Left renal pelvis (tissue), 4 donors: ENCODE data around the gene KRT13. TPM values are rescaled to one million over a fixed set of nuclear protein-coding genes. Genes with fewer than 3 reads are reported as not detected.
"Not testable (repeated sequence)": the region's sequence is repeated elsewhere in the genome, so short reads cannot be mapped to it uniquely, and the experiment has no call there.

Experiments used
- DNase-seq, 4 donors: peaks; one replicate each; pipeline ENCODE4 v3.0.0-alpha.2; 2013; ENCODE audit warnings: low read depth in 4 of 4, low spot score in 3 of 4
- polyA plus RNA-seq, 4 donors: library from polyadenylated mRNA; unstranded; fragments of 120-200 nt; gene quantifications; one replicate each; pipeline ENCODE4 v1.2.1, GENCODE V29; 2013; ENCODE audit not compliant: insufficient read length in 4 of 4

Gene KRT13
- polyA plus RNA-seq: 10 to 100 TPM in 1 of 4 donors, 1 to 10 TPM in 2, under 1 TPM in 1; 0.54 to 37.8 (median 1.9) TPM

DNA sequence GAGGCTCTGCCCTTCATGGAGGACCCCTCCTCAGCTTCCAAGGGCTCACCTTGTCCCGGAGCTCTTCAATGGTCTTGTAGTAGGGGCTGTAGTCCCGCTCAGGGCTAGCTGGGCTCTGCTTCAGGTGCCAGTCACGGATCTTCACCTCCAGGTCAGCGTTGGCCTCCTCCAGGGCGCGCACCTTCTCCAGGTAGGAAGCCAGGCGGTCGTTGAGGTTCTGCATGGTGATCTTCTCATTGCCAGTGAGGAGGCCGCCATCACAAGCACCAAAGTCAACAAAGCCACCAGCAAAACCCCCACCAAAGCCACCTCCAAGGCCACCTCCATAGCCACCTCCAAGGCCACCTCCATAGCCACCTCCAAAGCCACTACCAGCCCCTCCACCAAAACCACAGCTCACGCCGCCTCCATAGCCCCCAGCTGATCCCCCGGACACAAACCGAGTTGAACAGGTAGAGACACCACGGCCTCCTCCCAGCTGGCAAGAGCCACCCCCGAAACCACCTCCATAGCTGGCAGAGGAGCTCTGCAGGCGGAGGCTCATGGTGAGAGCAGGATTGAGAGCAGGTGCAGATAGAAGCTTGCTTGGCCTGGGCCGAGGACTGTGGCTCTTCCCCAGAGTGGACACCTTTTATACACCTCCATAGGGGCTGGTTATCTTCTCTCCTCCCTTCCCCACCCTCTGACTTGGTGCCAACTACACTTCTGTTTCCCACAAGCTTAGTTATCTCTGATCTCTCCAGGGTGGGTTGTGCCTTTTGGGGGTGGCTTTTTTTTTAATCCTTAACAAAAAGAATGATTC, at the start of gene KRT13:
TSS of gene KRT13 (minus strand) at position 606 of the 802 bp plus-strand sequence. CDS start at position 544, 62 bp downstream.
- no peak for DNase-seq

DNA sequence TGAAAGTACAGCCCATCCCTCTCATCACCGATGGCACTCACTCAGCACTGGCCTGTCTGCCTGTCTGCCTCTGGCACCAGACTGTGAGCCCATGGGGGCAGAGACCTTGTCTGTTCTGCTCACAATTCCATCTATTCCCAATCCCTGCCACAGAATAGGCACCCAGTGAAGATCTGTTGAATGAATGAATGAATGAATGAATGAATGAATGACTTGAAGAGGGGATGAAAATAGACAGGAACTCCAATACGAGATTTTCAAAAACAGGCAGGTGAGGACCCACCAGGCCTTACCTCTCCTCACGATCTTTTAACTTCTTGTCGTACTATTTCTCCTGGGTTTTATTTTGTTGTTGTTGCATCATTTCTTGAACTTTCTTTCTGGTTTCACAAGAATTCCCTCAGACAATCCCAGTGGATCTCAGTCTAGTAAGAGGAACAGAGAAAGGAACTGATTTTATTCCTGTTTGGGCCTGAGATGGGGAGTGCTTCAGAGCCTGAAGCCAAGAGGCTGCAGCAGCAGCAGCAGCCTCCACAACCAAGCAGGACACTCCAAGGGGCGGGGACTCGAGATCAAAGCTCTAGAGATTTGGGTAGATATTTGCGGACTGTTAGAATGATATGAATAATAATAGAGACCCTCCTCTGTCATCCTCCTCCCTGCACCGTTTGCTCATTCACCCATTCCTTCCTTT, 48.7 kb upstream of the KRT13 start:
- DNase-seq: no peak

DNA sequence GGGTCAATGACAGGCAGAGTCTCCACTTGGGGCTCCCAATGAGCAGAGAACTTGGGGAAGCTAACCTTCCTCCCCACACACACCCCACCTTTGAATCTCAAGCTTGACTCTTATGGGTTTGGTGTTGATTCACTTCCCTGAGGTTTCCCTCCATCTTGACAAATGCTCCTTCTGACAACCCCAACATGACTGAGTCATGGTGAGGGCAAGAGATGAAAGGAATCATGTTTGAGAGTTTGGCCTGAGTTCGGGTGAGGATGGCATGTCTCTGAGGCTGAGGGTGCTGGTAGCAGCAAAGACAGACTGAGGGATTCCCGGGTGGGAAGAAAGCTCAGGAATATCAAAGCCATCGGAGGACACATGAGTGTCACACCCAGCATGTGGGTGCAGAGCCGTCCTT, 47.8 kb upstream of the KRT13 start:
- no peak for DNase-seq

DNA sequence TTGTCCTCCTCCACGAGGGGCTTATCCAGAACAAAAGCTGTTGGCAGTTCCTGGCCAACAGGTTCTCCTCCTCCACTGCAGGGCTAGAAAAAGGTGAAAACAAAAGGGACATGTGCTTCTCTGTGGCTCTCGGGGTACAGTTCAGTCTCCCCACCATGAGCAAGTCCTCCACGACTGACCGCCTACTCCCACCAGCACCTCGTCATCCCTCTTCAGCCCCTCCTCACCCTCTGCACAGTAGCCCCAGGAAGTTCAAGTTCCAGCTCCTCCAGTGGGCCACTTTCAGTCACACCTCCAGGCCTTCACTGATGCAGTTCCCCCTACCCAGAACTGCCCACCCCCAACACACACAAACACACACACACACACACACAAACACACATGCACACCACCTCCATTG, 47.0 kb upstream of the KRT13 start:
- no peak for DNase-seq

DNA sequence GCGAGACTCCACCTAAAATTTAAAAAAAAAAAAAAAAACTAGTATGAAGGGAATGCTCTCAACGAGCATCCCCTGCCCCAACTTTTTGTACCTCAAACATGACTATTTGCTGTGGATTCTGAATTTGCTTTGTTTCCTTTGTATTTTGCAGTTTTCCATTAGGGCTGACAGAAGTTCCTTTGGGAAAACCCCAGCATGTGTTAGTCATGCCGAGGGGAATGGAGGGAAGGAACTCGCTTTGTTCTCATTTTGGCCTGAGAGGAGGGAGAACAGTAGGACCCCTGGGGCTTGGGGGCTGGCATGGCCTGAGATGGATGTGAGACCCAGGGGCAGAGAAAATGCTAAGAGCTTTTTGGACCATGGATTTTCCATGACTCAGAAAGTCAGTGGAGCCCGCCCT, 46.0 kb upstream of the KRT13 start:
- DNase-seq: no peak

DNA sequence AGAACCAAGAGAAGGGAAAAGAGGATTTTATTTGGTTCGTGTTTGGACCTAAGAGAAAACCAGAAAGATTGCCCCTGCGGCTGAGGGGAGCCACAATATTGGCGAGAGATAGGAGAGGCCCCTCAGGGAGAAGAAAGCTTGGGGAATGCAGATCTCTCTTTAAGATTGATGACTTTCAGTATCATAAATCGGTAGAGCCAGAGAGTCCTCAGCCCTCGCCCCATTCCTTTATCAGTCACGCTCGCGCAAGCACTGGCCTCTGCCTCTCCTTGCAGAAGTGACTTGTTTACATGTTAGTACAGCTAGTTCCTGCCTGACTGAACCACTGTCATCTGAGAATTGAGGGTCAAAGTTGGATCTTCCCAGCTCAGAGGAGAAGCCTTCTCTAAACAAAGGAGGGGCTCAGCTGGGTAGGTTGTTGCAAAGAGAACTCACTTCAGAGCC, 44.2 kb upstream of the KRT13 start:
- DNase-seq: no peak

DNA sequence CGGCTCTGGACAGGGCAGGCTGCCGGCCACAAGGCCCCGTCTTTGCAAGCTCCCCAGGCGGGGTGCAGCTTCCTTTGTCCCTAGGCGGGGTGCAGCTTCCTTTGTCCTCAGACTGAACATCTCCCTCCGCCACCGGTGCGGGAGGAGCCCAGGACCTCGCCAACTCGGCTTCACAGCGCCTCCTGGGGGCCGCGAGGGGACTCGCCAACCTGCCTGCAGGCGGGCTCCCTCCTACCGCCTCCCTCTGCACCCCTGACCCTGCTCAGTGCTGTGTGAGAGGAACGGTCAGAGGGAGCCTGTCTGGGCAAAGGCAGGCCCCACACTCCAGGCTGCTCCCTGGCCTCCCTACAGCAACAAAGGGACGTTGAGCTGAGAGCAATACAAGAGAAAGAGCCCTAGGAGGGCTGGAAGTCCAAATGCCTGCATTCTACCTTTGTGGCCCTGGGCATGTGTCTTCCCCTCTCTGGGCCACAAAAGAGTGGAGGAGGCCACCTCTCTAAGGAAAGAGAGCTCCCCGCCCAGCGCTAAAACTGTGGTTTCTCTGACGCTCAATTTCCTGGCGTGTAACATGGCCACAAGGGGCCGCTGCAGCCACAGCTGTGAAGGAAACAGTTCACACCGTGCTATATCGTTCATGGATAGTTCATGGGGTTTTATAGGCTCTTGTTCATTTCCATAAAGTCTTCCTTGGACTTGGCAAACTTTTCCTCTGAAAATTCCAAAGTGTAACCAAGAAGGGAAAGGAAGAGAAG, 43.6 kb upstream of the KRT13 start:
- DNase-seq: peak in 3 of 4 donors; percentile 74 to 80 (median 75)

DNA sequence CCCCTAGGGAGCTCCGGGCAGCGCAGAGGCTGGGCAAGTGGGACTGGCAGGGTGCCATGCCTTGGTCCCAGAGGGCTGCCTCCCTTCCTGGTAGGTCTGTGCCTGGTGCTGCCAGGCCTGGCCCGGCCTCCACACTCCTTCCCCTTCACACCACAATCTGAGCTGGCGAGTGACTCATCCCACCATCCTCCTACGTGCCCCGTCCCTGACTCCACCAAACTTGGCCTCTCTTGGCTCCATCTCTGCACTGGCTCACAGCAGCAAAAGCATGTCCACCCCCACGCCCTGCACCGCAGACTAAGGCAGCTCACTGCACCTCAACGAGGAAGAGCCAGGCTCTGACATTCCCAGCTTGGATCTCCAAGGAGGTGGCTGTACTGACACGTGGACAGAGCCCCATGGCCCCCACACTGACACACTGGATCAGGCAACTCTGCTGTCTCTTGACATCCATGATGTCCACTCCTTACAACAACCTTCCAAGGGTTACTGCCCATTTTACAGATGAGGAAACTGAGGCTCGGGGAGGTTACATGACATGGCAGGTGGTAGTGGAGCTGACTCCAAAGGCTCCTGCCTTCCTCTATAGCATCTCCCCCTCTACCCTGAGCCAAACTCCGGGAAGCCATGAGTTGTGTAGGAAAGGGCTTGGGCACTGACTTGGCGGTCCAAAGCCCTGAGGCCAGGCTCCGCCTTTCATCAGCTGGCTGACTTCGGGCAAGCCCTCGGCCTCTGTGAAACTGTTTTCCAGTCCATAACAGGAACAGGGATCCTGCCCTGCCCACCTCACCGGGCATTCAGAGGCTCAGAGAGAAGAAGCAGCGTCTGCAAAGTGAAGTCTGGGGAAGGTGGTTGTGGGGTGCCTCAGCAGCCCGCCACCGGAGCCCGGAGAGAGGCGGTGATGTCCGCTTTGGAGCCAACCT, 42.8 kb upstream of the KRT13 start:
- DNase-seq: no peak

DNA sequence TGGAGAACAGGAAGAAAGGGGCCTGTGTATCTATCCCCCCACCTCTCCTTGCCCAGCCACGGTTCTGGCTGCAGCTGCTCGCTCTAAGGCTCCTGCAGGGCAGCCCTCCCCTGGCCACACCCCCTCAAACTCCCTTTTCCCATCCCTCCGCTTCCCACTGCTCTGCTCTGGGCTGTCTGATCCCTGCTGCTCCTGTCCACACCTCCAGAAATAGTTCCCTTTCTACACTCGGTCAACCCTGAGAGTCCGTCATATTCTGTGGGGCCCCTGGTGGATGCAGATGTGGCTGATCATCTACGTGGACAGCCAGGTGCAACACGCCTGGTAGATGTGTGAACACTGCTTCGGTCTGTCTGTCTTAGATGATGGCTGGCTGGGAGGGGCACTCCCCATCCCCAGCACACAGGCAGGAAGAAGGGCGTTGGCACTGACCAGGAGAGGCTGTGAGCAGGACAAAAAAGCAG, 42.0 kb upstream of the KRT13 start:
- no peak for DNase-seq

DNA sequence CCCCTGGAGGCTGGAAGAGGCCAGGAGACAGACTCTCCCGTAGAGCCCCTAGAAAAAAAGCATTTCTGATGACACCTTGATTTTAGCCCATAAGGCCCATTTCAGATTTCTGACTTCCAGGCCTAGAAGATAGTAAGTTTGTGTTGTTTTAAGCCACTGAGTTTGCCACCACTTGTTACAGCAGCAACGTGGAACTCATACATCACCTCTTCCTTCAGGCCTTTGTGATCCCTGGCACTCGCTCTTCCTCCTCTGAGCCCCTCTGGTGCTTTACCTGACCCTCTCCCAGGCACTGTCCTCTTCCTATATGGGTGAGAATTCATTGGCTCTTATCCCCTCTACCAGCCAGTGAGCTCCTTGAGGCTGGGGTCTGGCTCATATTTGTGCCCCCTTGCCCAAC, 41.4 kb upstream of the KRT13 start:
- no peak for DNase-seq

DNA sequence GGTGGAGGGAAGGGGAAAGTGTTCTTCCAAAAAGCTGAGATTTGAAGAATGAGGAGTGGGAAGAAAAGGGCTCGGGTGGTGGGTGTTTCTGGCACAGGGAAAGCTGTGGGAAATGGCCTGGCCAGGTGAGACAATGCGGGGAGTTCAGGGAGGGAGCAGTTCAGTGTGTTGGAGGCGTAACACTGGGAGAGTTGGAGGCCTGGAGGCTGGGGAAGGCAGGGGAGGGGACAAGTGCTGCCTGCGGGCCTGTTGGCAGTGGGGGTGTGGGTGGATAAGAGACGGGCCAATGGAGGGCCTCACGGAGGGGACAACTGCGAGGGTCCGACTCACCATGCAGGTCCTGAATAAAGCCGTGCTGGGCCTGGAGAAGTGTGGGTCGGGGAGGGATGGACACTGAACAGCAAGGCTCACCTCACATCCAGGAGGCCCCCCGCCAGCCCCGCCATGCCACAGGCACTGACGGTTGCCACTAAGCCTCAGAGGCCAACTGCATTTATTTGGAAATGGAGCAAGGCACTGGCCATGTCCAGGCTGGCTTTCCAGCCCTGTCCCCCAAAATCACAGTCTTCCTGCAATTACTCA, 40.5 kb upstream of the KRT13 start:
- DNase-seq: no peak

DNA sequence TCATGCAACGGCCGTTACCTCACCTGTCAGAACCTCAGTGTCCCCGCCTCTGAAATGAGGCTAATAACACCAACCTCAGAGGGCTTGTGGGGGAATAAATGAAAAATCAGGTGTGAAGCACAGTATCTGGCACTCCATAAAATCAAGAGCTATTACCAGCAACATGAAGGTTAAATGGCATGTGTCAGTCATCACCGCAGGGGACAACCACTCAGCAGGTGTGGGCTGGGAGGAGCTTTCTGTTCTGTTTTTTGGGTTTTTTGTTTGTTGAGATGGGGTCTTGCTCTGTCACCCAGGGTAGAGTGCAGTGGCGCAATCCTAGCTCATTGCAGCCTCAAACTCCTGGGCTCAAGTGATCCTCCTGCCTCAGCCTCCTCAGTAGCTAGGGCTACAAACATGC, 39.5 kb upstream of the KRT13 start:
- DNase-seq: no peak

DNA sequence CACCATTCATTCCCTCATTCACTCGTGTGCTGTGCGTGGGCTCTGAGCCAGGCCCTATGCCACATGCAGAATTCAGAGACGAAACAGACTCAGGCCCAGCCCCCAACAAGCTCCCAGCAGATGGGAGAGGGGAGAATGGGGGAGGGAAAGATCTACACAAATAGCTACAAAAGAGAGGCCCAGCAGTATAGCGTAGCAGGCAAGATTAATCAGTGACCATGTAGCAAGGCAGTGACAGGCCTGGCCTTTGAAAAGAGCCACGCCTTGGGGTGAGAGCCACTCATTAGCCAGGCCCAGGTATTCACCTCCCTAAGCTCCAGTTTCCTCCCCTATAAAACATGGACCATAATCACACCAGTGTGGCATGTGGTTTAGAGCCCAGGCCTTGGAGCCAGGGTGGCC, 39.1 kb upstream of the KRT13 start:
- DNase-seq: no peak

DNA sequence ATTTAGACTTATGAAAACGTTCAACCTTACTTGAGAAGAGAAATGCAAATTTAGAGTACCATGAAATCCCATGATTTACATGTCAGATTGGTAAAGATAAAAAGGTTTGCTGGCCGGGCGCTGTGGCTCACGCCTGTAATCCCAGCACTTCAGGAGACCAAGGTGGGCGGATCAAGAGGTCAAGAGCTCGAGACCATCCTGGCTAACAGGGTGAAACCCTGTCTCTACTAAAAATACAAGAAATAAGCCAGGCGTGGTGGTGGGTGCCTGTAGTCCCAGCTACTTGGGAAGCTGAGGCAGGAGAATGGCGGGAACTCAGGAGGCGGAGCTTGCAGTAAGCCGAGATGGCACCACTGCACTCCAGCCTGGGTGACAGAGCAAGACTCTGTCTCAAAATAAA, 37.4 kb upstream of the KRT13 start:
- DNase-seq: not testable (repeated sequence)

DNA sequence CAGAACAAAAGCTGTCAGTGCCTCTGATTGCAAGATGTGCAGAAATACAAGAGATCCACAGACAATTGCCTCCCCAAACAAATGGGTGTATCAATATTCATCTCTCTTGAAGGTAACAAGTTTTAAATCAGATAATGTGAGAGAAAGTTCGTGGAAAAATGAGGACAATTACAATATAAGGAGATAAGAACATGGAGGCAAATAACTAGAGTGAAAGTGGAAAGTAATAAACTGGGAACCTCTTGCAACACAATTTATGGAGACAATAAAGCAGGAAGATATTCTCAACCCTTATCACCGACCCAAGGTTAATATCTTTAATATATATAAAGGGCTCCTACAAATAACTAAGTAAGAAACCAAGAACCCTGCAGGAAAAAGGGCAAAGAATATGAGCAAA, 36.9 kb upstream of the KRT13 start:
- DNase-seq: no peak

DNA sequence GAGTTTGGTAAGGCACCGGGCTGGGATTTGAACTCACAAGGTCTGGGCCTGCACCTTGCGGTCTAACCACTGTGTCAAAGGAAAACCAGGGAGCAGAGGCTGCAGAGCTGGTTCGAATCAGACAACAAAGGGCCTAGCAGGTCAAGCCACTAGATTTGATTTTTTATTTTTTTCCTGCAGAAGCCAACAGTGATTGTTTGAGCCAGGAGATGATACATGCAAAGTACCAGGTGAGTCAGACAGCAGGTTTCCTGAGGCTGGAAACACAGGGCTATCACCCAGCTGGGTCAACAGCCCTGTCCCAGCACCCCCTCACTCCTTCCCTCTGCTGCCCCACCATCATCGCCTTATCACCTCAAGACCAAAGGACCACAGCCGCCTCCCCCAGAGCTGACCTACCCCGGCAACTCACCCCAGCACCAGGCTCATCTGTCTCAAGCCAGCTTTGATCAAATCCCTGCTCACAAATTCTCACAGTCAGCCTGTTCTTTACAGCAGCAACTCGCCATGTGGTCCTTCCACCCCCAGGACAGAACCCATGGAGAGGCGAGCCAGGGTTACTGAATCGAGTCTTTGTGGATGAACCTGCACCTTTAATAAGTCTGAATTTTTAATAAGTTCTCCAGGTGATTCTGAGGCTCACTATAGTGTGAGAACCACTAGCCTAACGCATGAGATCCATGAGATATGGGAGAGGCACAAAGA, 35.7 kb upstream of the KRT13 start:
- DNase-seq: no peak

DNA sequence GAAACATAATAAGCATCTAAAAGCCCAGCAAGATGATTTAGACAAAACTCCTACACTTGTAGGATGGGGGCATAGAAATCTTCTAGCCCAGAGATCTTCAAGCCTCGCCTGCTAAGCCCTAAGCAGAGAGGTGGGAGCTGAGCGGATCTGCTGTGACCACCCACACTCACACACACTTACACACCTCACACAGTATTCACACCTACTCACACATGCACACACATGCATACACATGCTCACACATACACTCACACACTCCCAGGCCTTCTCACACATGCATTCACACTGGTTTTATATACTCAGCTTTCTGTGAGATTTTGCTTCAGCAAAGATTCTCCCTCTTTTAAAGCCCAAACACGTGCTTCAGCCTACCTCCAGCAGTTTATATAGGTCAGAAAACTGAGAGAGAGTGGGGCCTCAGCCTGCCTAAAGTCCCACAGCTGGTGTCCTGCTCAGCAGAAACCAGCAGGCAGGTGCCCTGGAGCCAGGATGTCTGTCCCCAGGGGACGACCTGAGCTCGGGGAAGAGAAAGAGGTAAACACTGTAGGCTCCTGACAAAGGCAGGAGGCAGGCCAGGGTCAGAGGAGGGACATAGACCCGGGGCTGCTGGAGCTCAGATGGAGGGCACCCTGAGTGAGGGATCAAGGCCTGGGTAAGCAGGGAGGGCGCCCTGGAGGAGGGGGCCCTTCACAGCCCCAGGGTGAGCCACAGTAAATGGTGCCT, 34.7 kb upstream of the KRT13 start:
- DNase-seq: no peak

DNA sequence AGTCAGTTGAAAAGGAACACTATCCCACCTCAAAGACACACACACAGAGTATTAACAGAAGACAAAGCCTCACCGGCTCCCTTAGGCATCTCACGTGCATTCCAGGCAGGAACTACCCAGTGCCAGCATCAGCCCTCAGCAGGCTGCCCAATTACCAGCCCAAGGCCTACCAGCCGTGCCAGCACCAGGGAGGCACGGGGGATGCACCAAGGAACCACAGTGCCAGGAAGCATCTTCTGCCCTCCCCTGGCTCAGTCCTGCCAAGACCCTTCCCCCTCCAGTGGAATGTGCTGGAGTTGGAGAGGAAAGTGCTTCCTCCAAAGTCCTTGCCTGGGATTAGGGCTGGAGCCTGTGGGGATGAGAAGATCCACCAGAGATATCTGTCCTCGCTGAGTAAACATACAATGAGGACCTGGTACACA, 33.7 kb upstream of the KRT13 start:
- no peak for DNase-seq
